Activated CD8-positive, alpha-beta memory T cell treated with anti-CD3 and anti-CD28 coated beads for 1 hour (primary cell): Measurements from ENCODE around the gene GAD2.

Experiments
- DNase-seq, 2 donors: peaks; one replicate each; pipeline ENCODE4 v3.0.0-alpha.2; 2020; ENCODE audit warnings: low read depth in 1 of 2; ENCODE audit errors: extremely low read depth in 1 of 2

GAD2 gene

GRCh38 chr10:26216585-26217395, at the start of gene GAD2:
Gene GAD2, plus strand, starts transcription at chr10:26216774. Its CDS starts 36 bp downstream, at chr10:26216810.
- DNase-seq: no peak

GRCh38 chr10:26169466-26169865, 47.1 kb upstream of the GAD2 start:
- DNase-seq: no peak

- no peak for DNase-seq
Measured at GRCh38 chr10:26172131-26172530, 44.4 kb upstream of the GAD2 start.

GRCh38 chr10:26173837-26174236, 42.7 kb upstream of the GAD2 start:
- DNase-seq: no peak

- no peak for DNase-seq
Measured at GRCh38 chr10:26177341-26177740, 39.2 kb upstream of the GAD2 start.

- DNase-seq: no peak
Measured at GRCh38 chr10:26194275-26194674, 22.3 kb upstream of the GAD2 start.

- DNase-seq: no peak
Measured at GRCh38 chr10:26197248-26197647, 19.3 kb upstream of the GAD2 start.

- no peak for DNase-seq
Measured at GRCh38 chr10:26198119-26198518, 18.5 kb upstream of the GAD2 start.

GRCh38 chr10:26199841-26200240, 16.7 kb upstream of the GAD2 start:
- no peak for DNase-seq

- no peak for DNase-seq
Measured at GRCh38 chr10:26205223-26205622, 11.4 kb upstream of the GAD2 start.

GRCh38 chr10:26211781-26212444, 4.7 kb upstream of the GAD2 start:
- DNase-seq: no peak

- DNase-seq: no peak
Measured at GRCh38 chr10:26212511-26212910, 4.1 kb upstream of the GAD2 start.

GRCh38 chr10:26213157-26213800, 3.3 kb upstream of the GAD2 start:
- no peak for DNase-seq

GRCh38 chr10:26214004-26214403, 2.6 kb upstream of the GAD2 start:
- DNase-seq: no peak

- no peak for DNase-seq
Measured at GRCh38 chr10:26214551-26215395, 1.8 kb upstream of the GAD2 start.

- DNase-seq: no peak
Measured at GRCh38 chr10:26215396-26215934, 1.1 kb upstream of the GAD2 start.

- no peak for DNase-seq
Measured at GRCh38 chr10:26215935-26216584, 514 bp upstream of the GAD2 start.

GRCh38 chr10:26217396-26218086, 967 bp downstream of the GAD2 start:
- no peak for DNase-seq

- DNase-seq: no peak
Measured at GRCh38 chr10:26219676-26220075, 3.1 kb downstream of the GAD2 start.

GRCh38 chr10:26220901-26221300, 4.3 kb downstream of the GAD2 start:
- no peak for DNase-seq
